ENCODE results near the gene PUS1. TPM values are rescaled to one million over a fixed set of nuclear protein-coding genes. Genes with fewer than 3 reads are reported as not detected.

Gene PUS1
- total RNA-seq, 1 donor from 2014 or later: 16.3 TPM

DNA sequence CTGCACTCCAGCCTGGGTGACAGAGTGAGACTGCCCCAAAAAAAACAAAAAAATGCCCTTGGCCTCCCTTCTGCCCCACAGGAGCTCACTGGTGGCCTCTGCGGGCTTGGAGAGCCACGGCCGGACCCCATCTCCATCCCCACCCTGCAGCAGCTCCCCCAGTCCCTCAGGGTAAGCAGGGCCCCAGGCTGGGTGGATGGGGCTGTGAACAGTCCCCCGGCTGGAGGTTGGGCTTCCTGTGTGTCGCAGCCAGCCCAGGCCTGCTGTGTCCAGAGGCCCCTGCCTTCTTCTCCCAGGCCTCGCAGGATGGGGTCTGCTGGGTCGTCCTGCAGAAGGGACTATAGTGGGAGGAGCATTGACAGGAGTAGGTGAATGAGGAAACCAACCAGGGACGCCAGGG is 15.4 kb upstream of the PUS1 start:
- DNase-seq (ENCODE audit: low spot score) (no peak), ATAC-seq (no peak)
- intact Hi-C loops (cut with DNase I): no loop called here

DNA sequence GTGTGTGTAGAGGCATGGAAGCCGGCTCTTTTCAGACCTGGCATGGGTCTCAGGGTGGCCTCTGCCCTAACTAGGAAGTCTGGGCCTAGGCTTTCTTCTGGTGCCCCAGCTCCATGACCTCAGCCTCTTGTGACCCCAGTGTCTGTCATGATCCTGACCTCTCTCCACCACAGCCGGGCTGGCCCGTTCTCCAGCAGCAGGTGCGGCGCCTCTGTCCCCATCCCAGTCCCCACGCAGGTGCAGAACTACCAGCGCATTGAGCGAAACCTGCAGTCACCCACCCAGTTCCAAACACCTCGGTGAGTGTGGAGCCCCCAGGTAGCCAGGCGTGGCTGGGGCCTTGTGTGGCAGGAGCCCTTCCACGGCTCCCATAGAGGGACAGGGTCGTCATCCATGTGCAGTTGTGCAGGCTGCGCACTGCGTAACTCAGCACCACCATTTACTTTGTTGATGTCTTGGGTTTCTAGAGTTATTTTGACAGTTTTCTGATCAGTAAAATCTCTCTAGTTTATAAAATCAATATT is 14.8 kb upstream of the PUS1 start:
- DNase-seq (ENCODE audit: low spot score) (no peak), ATAC-seq (no peak)
- intact Hi-C loops (cut with DNase I): no loop called here

DNA sequence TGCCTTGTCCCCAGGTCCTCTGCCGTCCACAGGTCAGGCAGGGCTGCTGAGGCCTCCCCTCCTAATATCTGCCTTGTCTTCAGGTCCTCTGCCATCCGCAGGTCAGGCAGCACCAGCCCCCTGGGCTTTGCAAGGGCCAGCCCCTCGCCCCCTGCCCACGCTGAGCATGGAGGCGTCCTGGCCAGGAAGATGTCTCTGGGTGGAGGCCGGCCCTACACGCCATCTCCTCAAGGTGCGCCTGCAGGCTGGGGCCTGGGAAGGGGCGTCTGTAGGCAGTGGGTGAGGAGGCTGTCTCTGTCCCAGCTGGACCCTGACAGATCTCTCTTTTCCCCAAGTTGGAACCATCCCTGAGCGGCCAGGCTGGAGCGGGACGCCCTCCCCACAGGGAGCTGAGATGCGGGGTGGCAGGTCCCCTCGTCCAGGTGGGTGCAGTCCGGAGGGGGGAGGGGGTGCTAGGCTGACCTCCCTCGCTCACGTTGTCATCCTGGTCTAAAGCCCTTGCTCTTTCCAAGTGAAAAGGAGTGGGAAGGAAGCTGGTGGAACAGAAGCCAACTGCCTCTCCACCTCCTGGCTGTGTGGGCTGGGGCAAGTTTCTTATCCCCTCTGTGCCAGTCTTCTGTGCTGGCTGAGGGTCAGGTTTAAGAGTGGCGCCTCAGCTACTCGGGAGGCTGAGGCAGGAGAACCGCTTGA is 13.9 kb upstream of the PUS1 start:
- no peak for DNase-seq (ENCODE audit: low spot score)
- intact Hi-C loops (cut with DNase I): no loop called here
- ATAC-seq: no peak

DNA sequence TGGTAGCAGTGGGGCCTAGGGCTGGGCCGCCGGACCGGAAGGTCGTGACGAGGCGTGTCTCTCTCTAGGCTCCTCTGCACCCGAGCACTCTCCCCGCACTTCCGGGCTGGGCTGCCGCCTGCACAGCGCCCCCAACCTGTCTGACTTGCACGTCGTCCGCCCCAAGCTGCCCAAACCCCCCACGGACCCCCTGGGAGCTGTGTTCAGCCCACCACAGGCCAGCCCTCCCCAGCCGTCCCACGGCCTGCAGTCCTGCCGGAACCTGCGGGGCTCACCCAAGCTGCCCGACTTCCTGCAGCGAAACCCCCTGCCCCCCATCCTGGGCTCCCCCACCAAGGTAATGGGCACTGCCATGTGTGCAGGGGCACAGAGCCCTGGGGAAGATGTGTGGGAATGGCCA is 13.3 kb upstream of the PUS1 start:
- no peak for ATAC-seq
- intact Hi-C loops (cut with DNase I): no loop called here

DNA sequence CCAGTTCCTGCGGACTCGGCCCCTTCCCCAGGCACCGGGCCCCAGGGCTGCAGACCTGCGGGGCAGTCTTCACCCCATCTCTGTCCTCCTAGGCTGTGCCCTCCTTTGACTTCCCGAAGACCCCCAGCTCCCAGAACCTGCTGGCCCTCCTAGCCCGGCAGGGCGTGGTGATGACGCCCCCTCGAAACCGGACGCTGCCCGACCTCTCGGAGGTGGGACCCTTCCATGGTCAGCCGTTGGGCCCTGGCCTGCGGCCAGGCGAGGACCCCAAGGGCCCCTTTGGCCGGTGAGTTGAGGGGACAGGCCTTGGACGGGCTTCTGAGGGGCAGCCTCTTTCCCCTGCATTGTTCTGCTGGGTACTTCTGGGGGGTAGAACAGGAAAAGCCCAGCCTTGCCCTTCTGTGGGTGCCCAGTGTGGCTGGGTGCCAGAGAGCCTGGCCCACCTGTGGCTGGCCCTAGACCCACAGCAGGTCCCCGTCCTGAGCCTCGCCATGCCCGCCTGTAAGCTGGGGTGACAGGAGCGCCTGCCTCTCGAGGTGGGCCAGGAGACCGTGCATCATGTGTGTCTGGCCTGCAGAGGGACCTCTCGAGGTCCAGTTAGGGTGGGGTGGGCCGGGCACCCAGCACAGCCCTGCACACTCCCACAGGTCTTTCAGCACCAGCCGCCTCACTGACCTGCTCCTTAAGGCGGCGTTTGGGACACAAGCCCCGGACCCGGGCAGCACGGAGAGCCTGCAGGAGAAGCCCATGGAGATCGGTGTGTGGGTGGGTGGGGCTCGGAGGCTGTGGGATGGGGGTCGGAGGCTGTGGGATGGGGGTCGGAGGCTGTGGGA is 12.6 kb upstream of the PUS1 start:
- peak; percentile 65 for DNase-seq (ENCODE audit: low spot score)
- no peak for ATAC-seq
- intact Hi-C loops (cut with DNase I): no loop called here

More for the DNA sequence above, 13.3 kb upstream of the PUS1 start:
- DNase-seq (ENCODE audit: low spot score): no peak

DNA sequence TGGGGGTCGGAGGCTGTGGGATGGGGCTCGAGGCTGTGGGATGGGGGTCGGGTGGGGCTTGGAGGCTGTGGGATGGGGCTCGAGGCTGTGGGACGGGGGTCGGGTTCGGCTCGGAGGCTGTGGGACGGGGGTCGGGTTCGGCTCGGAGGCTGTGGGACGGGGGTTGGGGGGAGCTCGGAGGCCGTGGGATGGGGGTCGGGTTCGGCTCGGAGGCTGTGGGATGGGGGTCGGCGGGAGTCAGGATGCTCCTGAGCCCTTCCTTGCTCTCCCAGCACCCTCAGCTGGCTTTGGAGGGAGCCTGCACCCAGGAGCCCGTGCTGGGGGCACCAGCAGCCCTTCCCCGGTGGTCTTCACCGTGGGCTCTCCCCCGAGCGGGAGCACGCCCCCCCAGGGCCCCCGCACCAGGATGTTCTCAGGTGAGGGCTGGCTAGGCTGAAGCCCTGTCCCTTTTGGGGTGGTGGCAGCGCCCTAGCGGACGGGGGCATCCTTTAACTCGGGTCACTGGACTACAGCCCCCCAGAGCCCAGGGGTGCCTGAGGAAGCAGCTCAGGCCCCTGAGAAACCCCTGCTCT is 11.9 kb upstream of the PUS1 start:
- DNase-seq (ENCODE audit: low spot score) (no peak), ATAC-seq (no peak)
- intact Hi-C loops (cut with DNase I): no loop called here

DNA sequence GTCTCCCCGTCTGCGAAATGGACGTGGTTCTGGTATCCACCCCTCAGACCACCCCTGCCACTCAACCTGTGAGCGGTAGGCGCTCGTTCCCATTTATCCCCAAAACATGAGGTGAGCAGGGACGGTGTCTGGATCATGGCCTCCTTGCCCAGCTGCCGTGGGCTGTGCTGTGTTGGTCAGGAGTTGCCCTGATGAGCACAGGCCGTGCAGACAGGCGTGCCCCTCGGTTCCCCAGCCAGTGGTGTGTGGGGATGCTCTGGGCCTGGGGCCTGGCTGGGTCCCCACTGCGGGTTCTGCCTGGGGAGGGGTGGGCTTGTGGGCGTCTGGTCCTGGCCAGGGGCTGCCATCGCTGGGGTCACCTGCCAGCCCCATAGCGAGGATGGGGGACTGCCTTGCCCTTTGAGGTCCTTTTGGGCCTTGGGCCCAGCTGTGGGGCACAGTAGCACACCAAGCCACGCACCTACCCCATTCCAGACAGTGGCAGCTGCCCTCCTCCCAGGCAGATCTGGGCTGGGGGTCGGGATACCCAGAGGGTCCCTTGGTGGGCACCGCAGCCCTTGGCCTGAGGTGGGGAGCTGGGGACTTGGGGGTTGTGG is 11.3 kb upstream of the PUS1 start:
- ATAC-seq: no peak
- intact Hi-C loops (cut with DNase I): no loop called here
- no peak for DNase-seq (ENCODE audit: low spot score)

DNA sequence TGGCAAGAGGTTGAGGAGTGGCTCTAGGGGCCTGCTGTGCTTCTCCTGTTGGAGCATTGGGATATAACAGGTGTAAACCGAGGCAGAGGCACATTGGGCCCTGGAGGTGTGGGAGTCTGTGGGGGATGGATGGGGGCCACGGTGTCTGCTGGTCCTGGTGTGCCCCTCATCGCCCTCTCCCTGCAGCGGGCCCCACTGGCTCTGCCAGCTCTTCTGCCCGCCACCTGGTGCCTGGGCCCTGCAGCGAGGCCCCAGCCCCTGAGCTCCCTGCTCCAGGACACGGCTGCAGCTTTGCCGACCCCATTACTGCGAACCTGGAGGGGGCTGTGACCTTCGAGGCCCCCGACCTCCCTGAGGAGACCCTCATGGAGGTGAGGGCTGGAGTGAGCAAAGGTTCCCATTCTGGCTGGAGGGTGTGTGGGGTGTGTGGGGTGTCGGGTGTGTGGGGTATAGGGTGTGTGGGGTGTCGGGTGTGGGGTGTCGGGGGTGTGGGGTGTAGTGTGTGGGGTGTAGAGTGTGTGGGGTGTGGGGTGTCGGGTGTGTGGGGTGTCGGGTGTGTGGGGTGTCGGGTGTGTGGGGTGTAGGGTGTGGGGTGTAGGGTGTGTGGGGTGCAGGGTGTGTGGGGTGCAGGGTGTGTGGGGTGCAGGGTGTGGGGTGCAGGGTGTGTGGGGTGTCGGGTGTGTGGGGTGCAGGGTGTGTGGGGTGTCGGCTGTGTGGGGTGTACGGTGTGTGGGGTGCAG is 10.6 kb upstream of the PUS1 start:
- intact Hi-C loops (cut with DNase I): no loop called here
- DNase-seq (ENCODE audit: low spot score) (no peak), ATAC-seq (peak; percentile 33)

DNA sequence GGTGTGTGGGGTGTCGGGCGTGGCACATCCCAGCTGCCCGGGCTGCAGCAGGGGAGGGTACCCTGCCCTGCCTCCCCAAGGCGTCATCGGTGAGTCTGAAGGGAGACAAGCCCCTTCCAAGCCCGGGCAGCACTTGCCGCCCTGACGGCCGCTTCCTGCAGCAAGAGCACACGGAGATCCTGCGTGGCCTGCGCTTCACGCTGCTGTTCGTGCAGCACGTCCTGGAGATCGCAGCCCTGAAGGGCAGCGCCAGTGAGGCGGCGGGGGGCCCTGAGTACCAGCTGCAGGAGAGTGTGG is 10.1 kb upstream of the PUS1 start:
- ATAC-seq (no peak), DNase-seq (ENCODE audit: low spot score) (no peak)
- intact Hi-C loops (cut with DNase I): no loop called here

DNA sequence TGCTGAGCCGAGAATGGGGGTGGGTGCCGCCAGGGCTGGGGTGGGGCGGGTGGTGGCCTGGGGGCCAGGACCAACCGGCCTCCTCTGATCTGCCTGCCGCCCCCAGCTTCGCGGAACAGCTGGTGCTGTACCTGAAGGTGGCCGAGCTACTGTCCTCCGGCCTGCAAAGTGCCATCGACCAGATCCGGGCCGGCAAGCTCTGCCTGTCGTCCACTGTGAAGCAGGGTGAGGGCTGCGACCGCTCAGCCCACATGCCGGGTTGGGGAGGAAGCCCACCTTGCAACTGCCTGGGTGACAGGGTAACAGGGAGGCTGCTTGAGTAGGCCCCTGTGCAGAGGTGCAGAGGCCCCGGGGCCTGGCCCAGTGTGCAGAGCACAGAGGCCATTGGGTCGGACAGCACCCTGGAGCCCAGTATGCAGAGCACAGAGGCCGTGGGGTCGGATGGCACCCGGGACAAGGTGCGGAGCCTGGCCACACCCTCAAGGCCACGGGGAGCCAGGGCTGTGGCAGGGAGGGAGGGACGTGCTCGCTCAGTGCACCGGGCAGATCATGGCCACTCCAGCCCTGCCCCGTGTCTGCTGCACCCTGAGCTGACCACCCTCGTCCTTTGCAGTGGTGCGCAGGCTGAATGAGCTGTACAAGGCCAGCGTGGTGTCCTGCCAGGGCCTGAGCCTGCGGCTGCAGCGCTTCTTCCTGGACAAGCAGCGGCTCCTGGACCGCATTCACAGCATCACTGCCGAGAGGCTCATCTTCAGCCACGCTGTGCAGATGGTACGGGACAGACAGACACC is 9.5 kb upstream of the PUS1 start:
- intact Hi-C loops (cut with DNase I): no loop called here

DNA sequence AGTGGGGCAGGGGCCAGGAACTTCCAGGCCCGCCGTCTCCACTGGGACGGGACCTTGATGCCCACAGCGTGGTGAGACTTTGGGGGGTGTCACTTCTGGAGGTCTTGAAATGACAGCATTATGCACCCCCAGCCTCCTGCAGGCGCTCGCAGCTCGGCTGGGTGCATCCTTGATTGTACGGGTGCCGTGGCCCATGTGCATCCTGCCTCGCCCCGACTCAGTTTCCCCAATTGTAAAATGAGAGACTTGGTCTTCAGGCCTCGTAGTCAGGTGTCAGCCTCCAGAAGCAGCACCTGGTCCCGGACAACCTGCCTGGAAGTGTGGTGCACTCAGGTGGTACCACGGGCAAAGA is 8.9 kb upstream of the PUS1 start:
- ATAC-seq: no peak
- no peak for DNase-seq (ENCODE audit: low spot score)
- intact Hi-C loops (cut with DNase I): no loop called here

More for the DNA sequence above, 9.5 kb upstream of the PUS1 start:
- DNase-seq (ENCODE audit: low spot score): no peak
- ATAC-seq: peak; percentile 3

DNA sequence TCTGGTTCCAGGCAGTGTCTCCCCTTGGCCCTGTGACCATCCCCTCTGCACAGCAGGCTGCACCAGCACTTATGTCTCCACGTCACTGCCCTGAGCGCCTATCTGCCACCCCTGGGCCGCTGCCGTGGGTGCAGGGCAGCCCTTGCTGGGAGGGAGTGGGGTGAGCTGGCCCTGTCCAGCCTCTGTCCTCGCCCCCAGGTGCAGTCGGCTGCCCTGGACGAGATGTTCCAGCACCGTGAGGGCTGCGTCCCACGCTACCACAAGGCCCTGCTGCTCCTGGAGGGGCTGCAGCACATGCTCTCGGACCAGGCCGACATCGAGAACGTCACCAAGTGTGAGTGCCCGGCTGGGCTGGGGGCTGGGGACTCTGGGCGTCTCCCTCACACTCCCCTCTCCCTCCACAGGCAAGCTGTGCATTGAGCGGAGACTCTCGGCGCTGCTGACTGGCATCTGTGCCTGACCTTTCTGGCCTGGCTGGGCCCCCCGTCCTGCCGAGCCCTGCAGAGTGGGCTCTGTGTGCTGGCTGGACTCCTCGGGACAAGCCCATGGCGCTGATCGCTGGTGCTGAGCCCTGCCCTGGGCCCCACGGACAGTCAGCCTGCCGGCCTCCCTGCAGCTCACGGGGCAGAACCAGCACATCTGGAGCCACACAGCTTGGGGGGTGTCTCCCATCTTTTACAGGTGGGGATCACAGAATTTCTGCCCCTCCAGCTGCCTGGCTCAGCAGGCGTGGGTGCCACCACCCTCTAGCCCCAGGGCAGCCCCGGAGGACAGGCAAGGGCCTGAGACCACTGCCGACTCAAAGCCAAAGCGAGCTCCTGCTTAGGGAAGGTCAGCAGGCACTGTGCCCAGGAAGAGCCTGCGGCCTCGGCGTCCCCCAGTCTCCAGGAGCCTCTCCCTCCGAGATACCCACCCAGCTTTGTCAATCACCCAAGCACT is 7.9 kb upstream of the PUS1 start:
- ATAC-seq (peak; percentile 2), DNase-seq (ENCODE audit: low spot score) (no peak)
- intact Hi-C loops (cut with DNase I): no loop called here

DNA sequence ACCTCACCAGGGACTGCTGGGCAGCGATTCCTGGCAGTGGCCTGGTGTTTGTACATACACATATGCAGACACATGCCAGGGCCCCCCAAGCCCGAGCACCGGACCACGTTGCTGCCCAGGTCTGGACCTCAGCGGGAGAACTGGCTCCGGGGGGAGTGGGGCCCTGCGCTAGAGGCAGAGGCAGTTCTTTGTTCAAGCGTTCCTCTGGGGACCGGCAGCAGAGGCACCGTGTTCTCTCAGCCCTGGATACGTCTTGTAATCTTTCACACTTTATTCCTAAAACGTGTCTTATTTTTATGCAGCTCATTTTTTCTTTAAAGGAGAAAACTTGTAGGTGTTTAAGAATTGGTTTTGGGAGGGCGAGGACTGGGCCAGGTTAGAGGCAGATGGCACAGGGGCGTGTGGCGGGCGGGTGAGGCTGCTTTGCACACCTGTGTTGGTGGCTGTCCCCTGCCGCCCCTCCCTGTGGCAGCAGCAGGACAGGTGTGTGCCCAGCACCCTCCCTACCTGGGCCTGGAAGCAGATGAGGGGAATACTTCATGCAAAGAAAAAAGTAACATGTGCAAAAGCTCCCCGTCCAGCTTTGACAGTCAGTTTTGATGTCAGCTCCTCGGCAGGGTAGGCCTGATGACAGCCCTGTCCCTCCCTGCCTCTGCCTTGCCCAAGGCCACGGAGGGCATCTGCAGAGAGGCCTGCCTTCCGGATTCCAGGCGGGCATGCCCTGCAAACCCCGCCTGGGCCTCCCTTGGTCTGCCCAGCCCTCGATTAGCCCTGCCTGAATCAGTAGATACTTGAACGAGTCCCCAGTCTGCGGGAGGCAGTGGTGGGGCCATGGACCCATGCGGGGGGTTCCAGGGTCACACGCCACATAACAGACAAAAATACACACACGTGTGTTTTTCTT is 7.0 kb upstream of the PUS1 start:
- intact Hi-C loops (cut with DNase I): no loop called here
- DNase-seq (ENCODE audit: low spot score) (no peak), ATAC-seq (peak; percentile 6)

DNA sequence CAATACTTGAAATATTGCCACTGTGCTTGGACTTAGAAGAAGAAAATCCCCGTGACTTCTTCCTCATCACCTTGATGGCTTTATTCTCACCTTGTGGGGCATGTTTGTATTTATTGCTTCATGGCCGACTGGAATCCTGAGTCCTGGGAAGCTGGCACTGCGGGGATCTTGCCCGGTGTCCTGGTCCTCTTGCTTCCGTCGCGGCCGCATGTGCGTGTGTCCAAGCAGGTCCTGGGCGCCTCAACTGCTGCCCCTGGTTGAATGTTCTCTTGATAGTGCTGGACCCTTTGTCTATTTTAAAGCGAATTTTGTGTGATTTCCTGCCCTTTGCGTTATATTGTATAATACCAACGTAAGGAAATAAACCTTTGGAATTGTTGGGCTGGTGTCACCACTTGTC is 6.3 kb upstream of the PUS1 start:
- intact Hi-C loops (cut with DNase I): no loop called here
- DNase-seq (ENCODE audit: low spot score): no peak
- no peak for ATAC-seq

DNA sequence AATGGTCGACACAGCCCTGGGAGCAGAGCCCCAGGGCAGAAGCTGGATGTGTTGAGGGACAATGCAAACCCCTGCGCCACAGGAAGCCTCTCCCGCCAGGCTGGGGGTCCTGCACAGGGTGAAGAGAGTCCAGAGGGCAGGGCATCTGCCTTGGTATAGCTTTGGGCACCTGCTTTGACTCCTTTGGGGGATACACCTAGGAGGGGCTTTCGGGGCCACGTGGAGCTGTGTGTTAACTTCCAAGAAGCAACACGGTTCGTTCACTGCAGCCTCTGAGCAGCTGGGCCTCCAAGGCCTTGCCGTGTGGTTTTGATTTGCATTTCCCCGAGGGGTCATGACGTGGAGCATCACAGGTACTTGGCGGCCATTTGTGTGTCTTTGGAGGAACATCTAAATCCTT is 5.8 kb upstream of the PUS1 start:
- DNase-seq (ENCODE audit: low spot score) (no peak), ATAC-seq (no peak)
- intact Hi-C loops (cut with DNase I): no loop called here

All from sciatic nerve (tissue), 2 donors.